GM19438 (cell line): ENCODE data around the gene PLEKHG2.
"Not testable (repeated sequence)": the region's sequence is repeated elsewhere in the genome, so short reads cannot be mapped to it uniquely, and the experiment has no call there.

Source experiments
- ATAC-seq: cut with Tn5 transposase; IDR thresholded peaks from one replicate; pipeline ENCODE4 v1.9.1; 2021; ENCODE audit warnings: low read depth; ENCODE audit not compliant: unreplicated experiment

The PLEKHG2 gene

GRCh38 chr19:39412100-39412866 lies at the start of gene PLEKHG2:
Gene PLEKHG2 (plus strand): TSS chr19:39412669. CDS start chr19:39414087, 1,418 bp downstream.
- peak; percentile 53 for ATAC-seq

- no peak for ATAC-seq
Measured at GRCh38 chr19:39362682-39363657, 49.5 kb upstream of the PLEKHG2 start.

- no peak for ATAC-seq
Measured at GRCh38 chr19:39363901-39364457, 48.5 kb upstream of the PLEKHG2 start.

- no peak for ATAC-seq
Measured at GRCh38 chr19:39365531-39365930, 46.9 kb upstream of the PLEKHG2 start.

GRCh38 chr19:39369200-39369599 lies 43.3 kb upstream of the PLEKHG2 start:
- no peak for ATAC-seq

GRCh38 chr19:39370735-39371134 lies 41.7 kb upstream of the PLEKHG2 start:
- ATAC-seq, result no peak

- no peak for ATAC-seq
Measured at GRCh38 chr19:39372047-39372802, 40.2 kb upstream of the PLEKHG2 start.

- ATAC-seq, result no peak
Measured at GRCh38 chr19:39372941-39373340, 39.5 kb upstream of the PLEKHG2 start.

- ATAC-seq, result no peak
Measured at GRCh38 chr19:39375929-39376328, 36.5 kb upstream of the PLEKHG2 start.

- no peak for ATAC-seq
Measured at GRCh38 chr19:39377373-39378362, 34.8 kb upstream of the PLEKHG2 start.

GRCh38 chr19:39379366-39379765 lies 33.1 kb upstream of the PLEKHG2 start:
- ATAC-seq, result not testable (repeated sequence)

GRCh38 chr19:39379865-39380396 lies 32.5 kb upstream of the PLEKHG2 start:
- ATAC-seq, result no peak

- no peak for ATAC-seq
Measured at GRCh38 chr19:39380521-39381502, 31.7 kb upstream of the PLEKHG2 start.

- no peak for ATAC-seq
Measured at GRCh38 chr19:39381910-39382611, 30.4 kb upstream of the PLEKHG2 start.

GRCh38 chr19:39382991-39383828 lies 29.3 kb upstream of the PLEKHG2 start:
- no peak for ATAC-seq

GRCh38 chr19:39384839-39385568 lies 27.5 kb upstream of the PLEKHG2 start:
- ATAC-seq, result no peak
